GM12864 (cell line): ENCODE results near the gene AMACR.

Experiments
- DNase-seq: peaks from one replicate; pipeline ENCODE4 v3.0.0-alpha.2; 2011; ENCODE audit warnings: low read depth
- H3K4me3 ChIP-seq: 2 replicates; pipeline ENCODE4 v1.5.1; 2011; ENCODE audit warnings: mild to moderate bottlenecking, low read depth, low read length, control low read depth
- CTCF ChIP-seq: IDR thresholded peaks from 2 replicates; pipeline ENCODE4 v1.5.1; 2011; ENCODE audit warnings: low read depth, mild to moderate bottlenecking, moderate library complexity, low read length, control low read depth, inconsistent platforms; ENCODE audit errors: missing control alignments

AMACR gene

GRCh38 chr5:34030048-34030447 is 22.2 kb upstream of the AMACR start:
- no peak for TF ChIP-seq CTCF
- DNase-seq: no peak
- H3K4me3 ChIP-seq: no peak overlapping the region

- H3K4me3 ChIP-seq: no peak overlapping the region
- no peak for DNase-seq
- TF ChIP-seq CTCF: no peak
Observed at GRCh38 chr5:34028349-34028748, 20.5 kb upstream of the AMACR start.

- TF ChIP-seq CTCF: no peak
- no peak for DNase-seq
- H3K4me3 ChIP-seq: no peak overlapping the region
Observed at GRCh38 chr5:34026089-34026761, 18.4 kb upstream of the AMACR start.

- no peak overlapping the region for H3K4me3 ChIP-seq
- TF ChIP-seq CTCF: no peak
Observed at GRCh38 chr5:34022121-34022705, 14.4 kb upstream of the AMACR start.

GRCh38 chr5:34021334-34021733 is 13.5 kb upstream of the AMACR start:
- no peak overlapping the region for H3K4me3 ChIP-seq
- DNase-seq: no peak
- no peak for TF ChIP-seq CTCF

More at GRCh38 chr5:34022121-34022705, 14.4 kb upstream of the AMACR start:
- no peak for DNase-seq

- no peak overlapping the region for H3K4me3 ChIP-seq
- no peak for DNase-seq
- no peak for TF ChIP-seq CTCF
Observed at GRCh38 chr5:34020726-34021125, 12.9 kb upstream of the AMACR start.

- H3K4me3 ChIP-seq: no peak overlapping the region
- TF ChIP-seq CTCF: no peak
- DNase-seq: no peak
Observed at GRCh38 chr5:34017254-34017653, 9.4 kb upstream of the AMACR start.
